NB4 (cell line): ENCODE data around the gene MGAT1.

Experiments
- DNase-seq: peaks from one replicate; pipeline ENCODE4 v3.0.0; 2010; ENCODE audit warnings: low read depth
- H3K4me3 ChIP-seq: one replicate; pipeline ENCODE4 v1.5.1; 2011; ENCODE audit warnings: mild to moderate bottlenecking, low read depth, low read length, moderate library complexity
- MYC ChIP-seq: IDR thresholded peaks from 2 replicates; pipeline ENCODE4 v1.6.1; 2011; ENCODE audit warnings: low read depth, low read length
- POLR2A ChIP-seq: IDR thresholded peaks from 2 replicates; pipeline ENCODE4 v1.6.1; 2011; ENCODE audit warnings: mild to moderate bottlenecking; ENCODE audit not compliant: insufficient read length; ENCODE audit errors: extremely low read depth
- TF ChIP-seq, protein P1 (sequence below): IDR thresholded peaks from 2 replicates; pipeline ENCODE4 v1.6.1; 2011; ENCODE audit warnings: low read depth, low read length
- TF ChIP-seq, protein P2 (sequence below): IDR thresholded peaks from one replicate; pipeline ENCODE4 v1.5.1; 2012; ENCODE audit warnings: low read depth, low read length

MGAT1 gene

DNA sequence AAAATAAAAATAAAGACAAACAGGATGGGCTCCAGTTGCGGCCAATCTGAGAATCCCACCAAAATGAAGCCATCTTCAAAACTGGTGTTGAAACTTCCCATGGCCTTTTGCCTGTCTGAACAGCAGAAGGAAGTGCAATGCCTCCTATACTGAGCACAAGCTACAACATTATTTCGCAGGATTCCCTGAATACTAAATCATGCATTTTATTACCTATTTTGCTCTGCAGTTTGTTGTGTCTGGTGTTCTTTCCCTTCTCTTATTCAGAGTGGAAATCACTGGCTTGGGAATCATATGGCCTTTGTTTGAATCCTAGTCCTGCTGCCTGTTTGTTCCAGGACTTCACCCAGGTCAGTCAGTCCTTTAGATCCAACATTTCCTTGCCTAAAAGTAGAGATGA, 62.6 kb downstream of the MGAT1 start, which contains the start of gene OR2Y1:
Gene OR2Y1, minus strand, starts transcription at position 101 of the 400 bp plus-strand sequence. Its CDS starts 0 bp downstream, at position 101.
- no peak for DNase-seq
- TF ChIP-seq MYC (no peak), POLR2A (no peak)
- TF ChIP-seq, protein P1, sequence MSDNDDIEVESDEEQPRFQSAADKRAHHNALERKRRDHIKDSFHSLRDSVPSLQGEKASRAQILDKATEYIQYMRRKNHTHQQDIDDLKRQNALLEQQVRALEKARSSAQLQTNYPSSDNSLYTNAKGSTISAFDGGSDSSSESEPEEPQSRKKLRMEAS = no peak
- TF ChIP-seq, protein P2, sequence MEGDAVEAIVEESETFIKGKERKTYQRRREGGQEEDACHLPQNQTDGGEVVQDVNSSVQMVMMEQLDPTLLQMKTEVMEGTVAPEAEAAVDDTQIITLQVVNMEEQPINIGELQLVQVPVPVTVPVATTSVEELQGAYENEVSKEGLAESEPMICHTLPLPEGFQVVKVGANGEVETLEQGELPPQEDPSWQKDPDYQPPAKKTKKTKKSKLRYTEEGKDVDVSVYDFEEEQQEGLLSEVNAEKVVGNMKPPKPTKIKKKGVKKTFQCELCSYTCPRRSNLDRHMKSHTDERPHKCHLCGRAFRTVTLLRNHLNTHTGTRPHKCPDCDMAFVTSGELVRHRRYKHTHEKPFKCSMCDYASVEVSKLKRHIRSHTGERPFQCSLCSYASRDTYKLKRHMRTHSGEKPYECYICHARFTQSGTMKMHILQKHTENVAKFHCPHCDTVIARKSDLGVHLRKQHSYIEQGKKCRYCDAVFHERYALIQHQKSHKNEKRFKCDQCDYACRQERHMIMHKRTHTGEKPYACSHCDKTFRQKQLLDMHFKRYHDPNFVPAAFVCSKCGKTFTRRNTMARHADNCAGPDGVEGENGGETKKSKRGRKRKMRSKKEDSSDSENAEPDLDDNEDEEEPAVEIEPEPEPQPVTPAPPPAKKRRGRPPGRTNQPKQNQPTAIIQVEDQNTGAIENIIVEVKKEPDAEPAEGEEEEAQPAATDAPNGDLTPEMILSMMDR = no peak
- no peak within 1 kb of the TSS for H3K4me3 ChIP-seq

DNA sequence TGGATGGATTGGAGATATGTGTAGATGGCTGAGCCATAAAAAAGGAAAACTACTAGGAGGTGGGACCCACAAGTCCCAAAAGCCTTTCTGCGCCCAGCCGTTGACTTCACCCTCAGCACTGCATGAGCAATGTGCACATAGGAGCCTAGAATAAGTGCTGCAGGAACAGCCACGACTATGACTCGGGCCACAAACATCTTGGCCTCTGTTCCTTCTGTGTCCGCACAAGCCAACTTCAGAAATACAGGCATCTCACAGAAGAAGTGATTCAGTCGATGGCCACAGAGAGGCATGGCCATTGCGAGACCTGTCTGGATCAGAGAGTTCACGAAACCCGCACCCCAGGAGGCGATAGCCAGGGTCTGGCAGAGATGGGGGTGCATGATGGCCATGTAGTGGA, 63.3 kb downstream of the MGAT1 start:
- TF ChIP-seq POLR2A = no peak
- no peak for TF ChIP-seq MYC
- TF ChIP-seq, protein P2 = no peak
- TF ChIP-seq, protein P1 = no peak
- no peak overlapping the region for H3K4me3 ChIP-seq
- DNase-seq = no peak

DNA sequence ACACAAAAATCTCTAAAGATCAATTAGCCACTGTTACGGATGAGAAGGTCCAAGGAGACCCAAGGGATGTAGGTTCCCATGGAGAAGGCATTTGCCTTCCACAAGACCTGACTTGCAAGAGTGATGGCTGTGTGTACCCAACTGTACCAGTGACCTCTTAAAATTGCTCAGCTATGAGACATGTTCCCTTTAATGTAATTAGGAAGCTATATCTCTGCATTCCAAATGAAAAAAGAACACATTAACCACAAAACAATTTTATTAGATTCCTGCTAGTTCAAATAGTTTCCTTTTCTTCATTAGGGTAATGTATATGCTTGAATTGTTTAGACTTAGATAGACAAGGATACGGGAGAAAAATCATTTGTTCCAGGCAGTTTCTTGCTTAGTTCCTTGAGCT, 66.1 kb downstream of the MGAT1 start:
- TF ChIP-seq POLR2A = no peak
- no peak overlapping the region for H3K4me3 ChIP-seq
- DNase-seq = no peak
